Esophagus muscularis mucosa (tissue), 4 donors: ENCODE data around the gene KIAA0930. TPM values are rescaled to one million over a fixed set of nuclear protein-coding genes. Genes with fewer than 3 reads are reported as not detected.
A peak's percentile ranks its signal among the peaks of the same experiment; 100 is the strongest.

ENCODE experiments used
- DNase-seq: peaks from one replicate; pipeline ENCODE4 v3.0.0-alpha.2; 2017; ENCODE audit errors: extremely low spot score
- H3K27ac ChIP-seq, 4 donors: fragments of 200-600 bp; sonication (generic); replicated peaks in 1 of 4; 1 replicate in 3 of 4; 2 replicates in 1 of 4; pipeline ENCODE4 v1.5.1; 2016 to 2019; ENCODE audit warnings: mild to moderate bottlenecking in 1 of 4
- H3K27me3 ChIP-seq, 4 donors: fragments of 200-600 bp; sonication (generic); one replicate each; pipeline versions ENCODE4 v1.5.1 to v1.6.0; 2016 to 2019
- H3K36me3 ChIP-seq, 4 donors: fragments of 200-600 bp; sonication (generic); one replicate each; pipeline ENCODE4 v1.5.1; 2016 to 2019
- H3K4me1 ChIP-seq, 4 donors: fragments of 200-600 bp; sonication (generic); one replicate each; pipeline ENCODE4 v1.5.1; 2016 to 2019
- H3K4me3 ChIP-seq, 4 donors: fragments of 200-600 bp; sonication (generic); 1 replicate in 2 of 4; 2 replicates in 2 of 4; pipeline ENCODE4 v1.5.1; 2016 to 2019; ENCODE audit warnings: mild to moderate bottlenecking in 4 of 4, moderate library complexity in 1 of 4
- H3K9me3 ChIP-seq, 4 donors: fragments of 200-600 bp; sonication (generic); 1 replicate in 3 of 4; 2 replicates in 1 of 4; pipeline ENCODE4 v1.5.1; 2016 to 2019
- CTCF ChIP-seq, 3 experiments: fragments of 200-600 bp in 2 of 3; fragments of 450-650 bp in 1 of 3; sonication (generic) in 2 of 3; IDR thresholded peaks; one replicate each; pipeline ENCODE4 v1.5.1; 2017 to 2019; ENCODE audit warnings: antibody characterized with exemption in 3 of 3, mild to moderate bottlenecking in 2 of 3, moderate library complexity in 1 of 3
- EP300 ChIP-seq: sonication (generic); formaldehyde crosslinking; IDR thresholded peaks from one replicate; pipeline ENCODE4 v1.6.1; 2017; ENCODE audit warnings: antibody characterized with exemption
- POLR2A ChIP-seq: fragments of 450-650 bp; IDR thresholded peaks from one replicate; pipeline ENCODE4 v1.6.1; 2017; ENCODE audit warnings: antibody characterized with exemption, moderate library complexity, mild to moderate bottlenecking, low read depth
- POLR2AphosphoS5 ChIP-seq, 2 donors: sonication (generic); formaldehyde crosslinking; IDR thresholded peaks; one replicate each; pipeline ENCODE4 v1.6.1; 2017; ENCODE audit warnings: antibody characterized with exemption in 2 of 2
- WGBS: methylation state at CpG from one replicate; pipeline ENCODE4 v1.1.5; 2018; 5-methylcytosine and 5-hydroxymethylcytosine counted together
- intact Hi-C: fragments of 100-400 bp; cut with DNase I; formaldehyde crosslinking; loops from one replicate; pipeline ENCODE4 v1.15.1; 2023
- total RNA-seq, 4 donors: library from RNA; depleted of rRNA; stranded (reverse); fragments of >200 nt; gene quantifications; one replicate each; pipeline versions ENCODE4 v1.1.0 to v1.2.1, GENCODE V29; 2016

The KIAA0930 gene
- total RNA-seq, 4 donors from 2014 or later: 31.6 to 67.1 (median 46.8) TPM

GRCh38 chr22:45240104-45240809 lies 437 bp downstream of the KIAA0930 start:
- no peaks in the 10 kb centered on the region for H3K9me3 ChIP-seq
- no peak for TF ChIP-seq POLR2A
- TF ChIP-seq EP300: no peak
- no peak for TF ChIP-seq POLR2AphosphoS5 (IDR thresholded peaks at IDR 0.05)
- no peak for TF ChIP-seq CTCF (IDR thresholded peaks at IDR 0.05)
- no peaks in the 10 kb centered on the region for H3K27me3 ChIP-seq
- peak overlapping the region in 3 of 4 donors; percentile 44 to 58 (median 47) for H3K27ac ChIP-seq
- peaks cover 13 to 50% (median 37%) of the 10 kb centered on the region in 4 donors for H3K4me1 ChIP-seq
- intact Hi-C loops: no loop called here
- WGBS: 2% methylated on average over 18 of the region's 73 CpGs
- peak overlapping the region; percentile 68 to 87 (median 72) for H3K4me3 ChIP-seq
- no peak for DNase-seq
- H3K36me3 ChIP-seq: peaks cover 0 to 16% (median 12%) of the 10 kb centered on the region in 4 donors

GRCh38 chr22:45239681-45240051 lies 1.0 kb downstream of the KIAA0930 start:
- TF ChIP-seq EP300 (no peak), CTCF (IDR thresholded peaks at IDR 0.05) (no peak), POLR2AphosphoS5 (IDR thresholded peaks at IDR 0.05) (no peak), POLR2A (no peak)
- H3K27me3 ChIP-seq: no peaks in the 10 kb centered on the region
- no peak for DNase-seq
- peaks cover 0 to 16% (median 12%) of the 10 kb centered on the region in 4 donors for H3K36me3 ChIP-seq
- intact Hi-C loops: no loop called here
- H3K4me3 ChIP-seq: peak overlapping the region; percentile 68 to 87 (median 72)
- no peaks in the 10 kb centered on the region for H3K9me3 ChIP-seq
- WGBS: 51% methylated on average over 5 of the region's 8 CpGs
- H3K4me1 ChIP-seq: peaks cover 13 to 52% (median 38%) of the 10 kb centered on the region in 4 donors
- H3K27ac ChIP-seq: peak overlapping the region in 1 of 4 donors; percentile 47

GRCh38 chr22:45238957-45239680 lies 1.6 kb downstream of the KIAA0930 start:
- no peaks in the 10 kb centered on the region for H3K27me3 ChIP-seq
- H3K36me3 ChIP-seq: peaks cover 0 to 19% (median 12%) of the 10 kb centered on the region in 4 donors
- no peak for DNase-seq
- H3K4me3 ChIP-seq: peak overlapping the region; percentile 68 to 87 (median 72)
- no peaks in the 10 kb centered on the region for H3K9me3 ChIP-seq
- no peak for TF ChIP-seq POLR2AphosphoS5 (IDR thresholded peaks at IDR 0.05)
- TF ChIP-seq EP300: no peak
- TF ChIP-seq POLR2A: no peak
- TF ChIP-seq CTCF (IDR thresholded peaks at IDR 0.05): no peak
- WGBS: 78% methylated on average over 6 of the region's 6 CpGs
- no peak overlapping the region for H3K27ac ChIP-seq
- intact Hi-C loops: no loop called here
- H3K4me1 ChIP-seq: peaks cover 13 to 56% (median 39%) of the 10 kb centered on the region in 4 donors

- Histone ChIP-seq H3K4me3 (no peak overlapping the region), H3K27ac (no peak overlapping the region), H3K9me3 (no peaks in the 10 kb centered on the region), H3K36me3 (peaks cover 0 to 23% (median 12%) of the 10 kb centered on the region in 4 donors), H3K27me3 (no peaks in the 10 kb centered on the region), H3K4me1 (peaks cover 13 to 59% (median 39%) of the 10 kb centered on the region in 4 donors)
- DNase-seq: no peak
- intact Hi-C loops: no loop called here
- 87% methylated on average over 18 of the region's 18 CpGs for WGBS
- no peak for TF ChIP-seq CTCF (IDR thresholded peaks at IDR 0.05)
- TF ChIP-seq POLR2AphosphoS5 (IDR thresholded peaks at IDR 0.05): no peak
- TF ChIP-seq EP300: no peak
- TF ChIP-seq POLR2A: no peak
Observed at GRCh38 chr22:45238076-45238956, 2.4 kb downstream of the KIAA0930 start.
